Measurements from ENCODE around the gene PNKD. TPM values are rescaled to one million over a fixed set of nuclear protein-coding genes. Genes with fewer than 3 reads are reported as not detected.

PNKD gene
- total and polyA plus RNA-seq, 2 of the 8 experiments (the other 6 are each of a cell fraction or from before 2014, with no cell fraction given) = 43.9 to 65.4 TPM

DNA sequence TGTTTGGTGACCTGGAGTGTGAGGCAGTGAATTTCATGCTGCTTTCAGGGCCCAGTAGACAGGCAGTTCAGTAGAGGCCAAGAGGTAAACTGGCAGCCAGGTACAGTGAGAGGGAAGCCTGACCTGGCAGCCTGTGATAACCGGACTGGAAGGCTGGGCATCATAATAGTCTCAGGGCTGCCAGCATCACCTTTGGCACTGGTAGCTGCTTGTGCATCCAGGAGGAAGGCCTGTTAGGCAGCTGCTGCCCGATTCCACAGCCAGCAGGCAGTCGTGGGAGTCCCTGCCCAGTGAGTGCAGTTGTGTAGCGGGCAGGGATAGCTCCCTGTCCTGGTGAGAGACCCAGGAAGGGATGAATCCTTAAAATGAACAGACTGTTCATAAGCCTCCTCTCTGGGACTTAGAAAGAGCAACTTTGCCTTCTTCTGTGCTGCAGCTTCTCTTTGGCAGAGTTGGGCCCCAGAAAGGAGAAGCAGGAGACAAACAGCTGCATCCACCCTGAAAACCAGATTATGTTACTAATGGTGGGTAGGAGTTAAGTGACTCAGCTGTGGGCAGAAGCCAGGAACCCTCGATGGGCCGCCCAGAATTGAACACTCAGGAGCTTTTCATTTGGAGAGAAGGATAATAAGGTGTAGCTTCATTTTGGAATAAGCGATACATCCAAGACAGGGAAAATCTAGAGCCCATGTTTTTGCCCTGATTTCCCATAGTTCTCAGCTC, 17.6 kb upstream of the PNKD start (continued):
- TF ChIP-seq KDM1A (IDR thresholded peaks at IDR 0.05; ENCODE audit: borderline replicate concordance, low read length) (no peak), PHF8 (conservative IDR thresholded peaks at IDR 0.05; ENCODE audit: low read depth, low read length) (no peak), GABPA (IDR thresholded peaks at IDR 0.05; ENCODE audit: borderline replicate concordance, insufficient read depth, low read length) (no peak), CTBP2 (IDR thresholded peaks at IDR 0.05; ENCODE audit: borderline replicate concordance, insufficient read depth, insufficient read length, low read length) (no peak)
